NCI-H510A (cell line): ENCODE measurements around the gene IL23R.

Source experiments
- DNase-seq: peaks from one replicate; lab custom pipeline; 2025; lab: John Stamatoyannopoulos, UW

Gene IL23R

GRCh38 chr1:67304023-67304422, 137.8 kb downstream of the IL23R start:
- DNase-seq, result no peak

- DNase-seq, result no peak
These were observed 140.3 kb downstream of the IL23R start for GRCh38 chr1:67306547-67306946.

GRCh38 chr1:67307251-67308060, 141.2 kb downstream of the IL23R start, which contains the start of gene IL12RB2:
Gene IL12RB2, plus strand, starts transcription at chr1:67307873. Its CDS starts 12,496 bp downstream, at chr1:67320369.
- peak; percentile 15 for DNase-seq

- no peak for DNase-seq
These were observed 141.9 kb downstream of the IL23R start for GRCh38 chr1:67308136-67308535.
